CD4-positive, alpha-beta T cell (primary cell): ENCODE data around the gene MEFV. TPM values are rescaled to one million over a fixed set of nuclear protein-coding genes. Genes with fewer than 3 reads are reported as not detected.

Experiments used
- ATAC-seq: fragments of 200-7000 bp; cut with Tn5 transposase; one replicate; pipeline ENCODE4 v1.10.0; 2022; ENCODE audit warnings: mild to moderate bottlenecking; ENCODE audit not compliant: poor library complexity
- CTCF ChIA-PET: fragments of 350-600 bp; sonication (Branson Sonifier 250); formaldehyde crosslinking; loops from one replicate; lab custom pipeline; 2021; ENCODE audit warnings: antibody characterized with exemption, inconsistent platforms; lab: Charles Lee
- POLR2A ChIA-PET: fragments of 350-600 bp; sonication (Branson Sonifier 250); formaldehyde crosslinking; loops from one replicate; lab custom pipeline; 2021; ENCODE audit warnings: antibody characterized with exemption, inconsistent platforms; lab: Charles Lee
- DNase-seq, 14 experiments: peaks; one replicate each; pipeline ENCODE4 v3.0.0-alpha.2; 2013 to 2020; ENCODE audit warnings: mixed read lengths in 2 of 14
- H3K27ac ChIP-seq, 2 donors: one replicate each; pipeline versions ENCODE4 v1.5.1 to v1.7.0; 2013; ENCODE audit warnings: low read length in 2 of 2, low read depth in 1 of 2, mild to moderate bottlenecking in 1 of 2
- H3K27me3 ChIP-seq, 2 experiments: 1 replicate in 1 of 2; 2 replicates in 1 of 2; pipeline versions ENCODE4 v1.6.1 to v1.7.0; 2013; ENCODE audit warnings: low read length in 2 of 2, control low read depth in 1 of 2, mild to moderate bottlenecking in 1 of 2, moderate library complexity in 1 of 2; ENCODE audit not compliant: insufficient read depth in 2 of 2, control insufficient read depth in 1 of 2
- H3K36me3 ChIP-seq: one replicate; pipeline ENCODE4 v1.6.1; 2013; ENCODE audit warnings: low read length, control low read depth; ENCODE audit not compliant: insufficient read depth
- H3K4me1 ChIP-seq: one replicate; pipeline ENCODE4 v1.6.1; 2013; ENCODE audit warnings: low read length, control low read depth; ENCODE audit not compliant: insufficient read depth
- H3K4me3 ChIP-seq: one replicate; pipeline ENCODE4 v1.5.1; 2013; ENCODE audit warnings: mild to moderate bottlenecking, low read length, moderate library complexity
- H3K9me3 ChIP-seq, 2 experiments: 1 replicate in 1 of 2; 2 replicates in 1 of 2; pipeline versions ENCODE4 v1.6.1 to v1.7.0; 2013; ENCODE audit warnings: low read length in 2 of 2, mild to moderate bottlenecking in 2 of 2, control low read depth in 1 of 2, moderate library complexity in 1 of 2; ENCODE audit not compliant: control insufficient read depth in 1 of 2, insufficient read depth in 1 of 2
- H3K27ac Mint-ChIP-seq: one replicate; pipeline ENCODE4 v1.8.0; 2020; ENCODE audit warnings: mixed read lengths
- H3K27me3 Mint-ChIP-seq: one replicate; pipeline ENCODE4 v1.8.0; 2021; ENCODE audit warnings: mixed read lengths
- H3K36me3 Mint-ChIP-seq: one replicate; pipeline ENCODE4 v1.8.0; 2021; ENCODE audit warnings: low read depth, mixed read lengths
- H3K4me1 Mint-ChIP-seq: one replicate; pipeline ENCODE4 v1.8.0; 2021; ENCODE audit warnings: low read depth, mixed read lengths
- H3K4me3 Mint-ChIP-seq: one replicate; pipeline ENCODE4 v1.8.0; 2020; ENCODE audit warnings: mild to moderate bottlenecking, mixed read lengths
- H3K9me3 Mint-ChIP-seq: one replicate; pipeline ENCODE4 v1.8.0; 2020; ENCODE audit warnings: mixed read lengths
- intact Hi-C, 2 experiments: fragments of 100-400 bp; cut with DNase I in 1 of 2; cut with micrococcal nuclease in 1 of 2; formaldehyde crosslinking; loops; one replicate each; pipeline versions ENCODE4 v1.15.1 to v1.9.0; 2023 to 2025; cut with DNase I, micrococcal nuclease
- total RNA-seq, 174 experiments: library from RNA in 2 of 174; stranded (reverse) in 2 of 174; gene quantifications; one replicate each; pipeline ENCODE4 v1.2.3 and lab custom pipeline; 2021 to 2026
- TF ChIP-seq, protein P1 (sequence below): fragments of 200-600 bp; IDR thresholded peaks from one replicate; pipeline ENCODE4 v1.8.0; 2022; ENCODE audit warnings: antibody characterized with exemption, mild to moderate bottlenecking

MEFV gene
- total RNA-seq, 2 experiments from 2014 or later: 0.60 to 0.73 TPM

DNA sequence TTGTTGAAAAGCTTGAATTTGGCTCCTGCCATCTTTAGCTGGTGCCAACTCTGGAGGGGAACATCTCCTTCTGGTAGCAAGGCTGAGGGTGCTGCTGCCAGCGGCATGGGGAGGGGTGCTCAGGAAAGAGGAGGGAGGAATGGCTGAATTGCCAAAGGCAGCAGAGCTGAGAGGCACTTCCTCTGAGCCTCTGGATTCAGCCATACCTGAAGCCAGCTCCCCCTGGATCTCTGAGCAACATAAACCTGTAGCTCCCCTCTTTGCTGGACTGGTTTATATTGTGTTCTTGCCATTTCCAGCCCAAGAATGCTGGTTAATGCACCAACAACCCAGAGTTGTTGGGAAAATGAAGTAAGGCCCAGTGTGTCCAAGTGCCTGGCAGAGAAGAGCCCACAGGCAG lies 7.4 kb downstream of the MEFV start:
- Mint-ChIP-seq H3K27me3 (no peaks in the 10 kb centered on the region), H3K4me3 (no peak overlapping the region), H3K27ac (no peak overlapping the region), H3K9me3 (no peaks in the 10 kb centered on the region), H3K36me3 (no peaks in the 10 kb centered on the region), H3K4me1 (no peaks in the 10 kb centered on the region)
- no peak for ATAC-seq
- Histone ChIP-seq H3K27ac (no peak overlapping the region), H3K9me3 (no peaks in the 10 kb centered on the region), H3K4me1 (peaks cover 7% of the 10 kb centered on the region), H3K27me3 (peaks cover 0 to 2% of the 10 kb centered on the region in 2 experiments), H3K4me3 (no peak overlapping the region), H3K36me3 (no peaks in the 10 kb centered on the region)
- TF ChIP-seq, protein P1, sequence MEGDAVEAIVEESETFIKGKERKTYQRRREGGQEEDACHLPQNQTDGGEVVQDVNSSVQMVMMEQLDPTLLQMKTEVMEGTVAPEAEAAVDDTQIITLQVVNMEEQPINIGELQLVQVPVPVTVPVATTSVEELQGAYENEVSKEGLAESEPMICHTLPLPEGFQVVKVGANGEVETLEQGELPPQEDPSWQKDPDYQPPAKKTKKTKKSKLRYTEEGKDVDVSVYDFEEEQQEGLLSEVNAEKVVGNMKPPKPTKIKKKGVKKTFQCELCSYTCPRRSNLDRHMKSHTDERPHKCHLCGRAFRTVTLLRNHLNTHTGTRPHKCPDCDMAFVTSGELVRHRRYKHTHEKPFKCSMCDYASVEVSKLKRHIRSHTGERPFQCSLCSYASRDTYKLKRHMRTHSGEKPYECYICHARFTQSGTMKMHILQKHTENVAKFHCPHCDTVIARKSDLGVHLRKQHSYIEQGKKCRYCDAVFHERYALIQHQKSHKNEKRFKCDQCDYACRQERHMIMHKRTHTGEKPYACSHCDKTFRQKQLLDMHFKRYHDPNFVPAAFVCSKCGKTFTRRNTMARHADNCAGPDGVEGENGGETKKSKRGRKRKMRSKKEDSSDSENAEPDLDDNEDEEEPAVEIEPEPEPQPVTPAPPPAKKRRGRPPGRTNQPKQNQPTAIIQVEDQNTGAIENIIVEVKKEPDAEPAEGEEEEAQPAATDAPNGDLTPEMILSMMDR: no peak
- no peak for DNase-seq
- POLR2A ChIA-PET: interaction anchor here (0.8 kb wide), 1 partner anchor 34 kb away, joined by 3 read pairs; no protein-coding TSS in a partner anchor
- CTCF ChIA-PET: no interaction called here
- intact Hi-C loops: no loop called here

DNA sequence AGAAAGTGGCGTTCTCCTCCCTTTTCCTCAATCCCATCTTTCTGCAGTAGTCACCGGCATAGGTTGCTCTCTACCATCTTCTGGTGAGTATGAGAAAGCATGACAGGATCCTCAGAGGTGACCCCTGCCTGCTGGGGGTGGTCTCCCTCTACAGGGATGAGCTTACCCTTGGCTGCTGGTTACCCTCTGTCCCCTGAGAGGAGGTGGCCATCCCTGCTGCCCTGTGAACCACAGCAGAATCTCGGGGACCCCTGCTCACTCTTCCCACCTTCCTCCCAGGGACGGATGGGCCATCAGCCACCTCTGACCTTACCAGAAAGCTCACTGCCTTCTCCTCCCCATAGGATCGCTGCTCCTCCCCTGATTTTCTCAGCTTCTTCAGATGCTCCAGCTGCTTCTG lies 7.8 kb downstream of the MEFV start:
- Histone ChIP-seq H3K27me3 (no peaks in the 10 kb centered on the region), H3K27ac (no peak overlapping the region), H3K4me1 (peaks cover 7% of the 10 kb centered on the region), H3K36me3 (no peaks in the 10 kb centered on the region), H3K4me3 (no peak overlapping the region), H3K9me3 (no peaks in the 10 kb centered on the region)
- POLR2A ChIA-PET: interaction anchor here (0.8 kb wide), 1 partner anchor 34 kb away, joined by 3 read pairs; no protein-coding TSS in a partner anchor
- intact Hi-C loops: no loop called here
- TF ChIP-seq, protein P1: no peak
- Mint-ChIP-seq H3K27ac (no peak overlapping the region), H3K9me3 (no peaks in the 10 kb centered on the region), H3K4me1 (no peaks in the 10 kb centered on the region), H3K36me3 (no peaks in the 10 kb centered on the region), H3K4me3 (no peak overlapping the region), H3K27me3 (no peaks in the 10 kb centered on the region)
- ATAC-seq: no peak
- no peak for DNase-seq
- CTCF ChIA-PET: no interaction called here

DNA sequence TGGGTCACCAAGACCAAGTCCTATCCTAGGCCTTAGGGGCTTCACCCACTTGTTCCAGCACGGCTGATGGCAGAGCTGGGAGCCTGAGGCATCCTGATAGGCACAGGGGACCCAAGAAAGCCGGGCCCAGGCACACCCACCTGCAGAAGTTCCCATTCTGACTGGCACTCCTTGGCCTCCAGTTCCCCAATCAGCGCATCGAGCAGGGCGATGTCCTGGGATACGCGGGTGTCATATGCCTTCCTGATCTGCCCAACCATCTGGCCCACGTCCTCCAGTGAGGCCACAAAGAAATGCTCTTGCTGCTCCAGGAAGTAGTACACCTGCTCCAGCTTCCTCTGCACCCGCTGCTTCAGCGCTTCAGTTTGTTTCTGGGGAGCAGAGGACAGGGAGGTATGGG lies 9.6 kb downstream of the MEFV start:
- H3K27ac ChIP-seq: no peak overlapping the region
- H3K4me3 ChIP-seq: no peak overlapping the region
- no peaks in the 10 kb centered on the region for H3K9me3 ChIP-seq
- no peaks in the 10 kb centered on the region for H3K36me3 ChIP-seq
- CTCF ChIA-PET: no interaction called here
- no peak overlapping the region for H3K27ac Mint-ChIP-seq
- H3K4me1 ChIP-seq: peaks cover 7% of the 10 kb centered on the region
- no peak overlapping the region for H3K4me3 Mint-ChIP-seq
- no peaks in the 10 kb centered on the region for H3K9me3 Mint-ChIP-seq
- no peak for DNase-seq
- H3K27me3 ChIP-seq: no peaks in the 10 kb centered on the region
- no peaks in the 10 kb centered on the region for H3K36me3 Mint-ChIP-seq
- ATAC-seq: no peak
- TF ChIP-seq, protein P1: no peak
- peaks cover 7% of the 10 kb centered on the region for H3K27me3 Mint-ChIP-seq
- POLR2A ChIA-PET: no interaction called here
- intact Hi-C loops: no loop called here
- H3K4me1 Mint-ChIP-seq: no peaks in the 10 kb centered on the region
